Measurements from ENCODE around the gene MYCL.

MYCL gene

GRCh38 chr1:39852876-39853275 is 48.8 kb downstream of the MYCL start:
- DNase-seq (ENCODE audit: low spot score) = no peak

- DNase-seq (ENCODE audit: low spot score) = no peak
Observed at GRCh38 chr1:39852214-39852791, 49.4 kb downstream of the MYCL start.

GRCh38 chr1:39850606-39851216 is 51.0 kb downstream of the MYCL start:
- no peak for DNase-seq (ENCODE audit: low spot score)

- DNase-seq (ENCODE audit: low spot score) = no peak
Observed at GRCh38 chr1:39849203-39849602, 52.5 kb downstream of the MYCL start.

- DNase-seq (ENCODE audit: low spot score) = no peak
Observed at GRCh38 chr1:39847940-39848339, 53.8 kb downstream of the MYCL start.

- DNase-seq (ENCODE audit: low spot score) = no peak
Observed at GRCh38 chr1:39846796-39847195, 54.9 kb downstream of the MYCL start.

GRCh38 chr1:39845569-39846566 is 55.8 kb downstream of the MYCL start:
- DNase-seq (ENCODE audit: low spot score) = peak; percentile 32

Data from iPS-NIHi11 (cell line).